A673 (cell line): ENCODE measurements around the gene ARHGAP6. TPM values are rescaled to one million over a fixed set of nuclear protein-coding genes. Genes with fewer than 3 reads are reported as not detected.

ENCODE experiments used
- BruUV-seq: library from RNA; stranded (reverse); fragments of 400-500 nt; replicated peaks from 2 replicates; lab custom pipeline; 2021; lab: Mats Ljungman, UMichigan
- CTCF ChIA-PET: fragments of 300-600 bp; sonication (Branson Sonifier 250); formaldehyde crosslinking; loops from one replicate; lab custom pipeline; 2022; ENCODE audit warnings: antibody characterized with exemption; lab: Charles Lee
- POLR2A ChIA-PET: fragments of 300-600 bp; sonication (Branson Sonifier 250); formaldehyde crosslinking; loops from one replicate; lab custom pipeline; 2022; ENCODE audit warnings: antibody characterized with exemption; ENCODE audit not compliant: low non-redundant PET; lab: Charles Lee
- DNase-seq: peaks from one replicate; pipeline ENCODE4 v3.0.0-alpha.2; 2015; ENCODE audit warnings: low spot score
- H3K27ac ChIP-seq: fragments of 200-600 bp; sonication (generic); 2 replicates; pipeline ENCODE4 v1.5.1; 2016; ENCODE audit warnings: mixed run types, low read depth, mild to moderate bottlenecking, mixed read lengths, antibody characterized with exemption, low read length; ENCODE audit not compliant: poor library complexity, severe bottlenecking
- H3K27me3 ChIP-seq: fragments of 200-600 bp; sonication (generic); replicated peaks from 2 replicates; pipeline ENCODE4 v1.6.1; 2017; ENCODE audit warnings: mixed run types, low read depth, mild to moderate bottlenecking, mixed read lengths, antibody characterized with exemption, low read length; ENCODE audit not compliant: insufficient read depth, poor library complexity
- H3K36me3 ChIP-seq: fragments of 200-600 bp; sonication (generic); 2 replicates; pipeline ENCODE4 v1.6.1; 2016; ENCODE audit warnings: mixed run types, mild to moderate bottlenecking, mixed read lengths, antibody characterized with exemption, low read length; ENCODE audit not compliant: insufficient read depth, poor library complexity, severe bottlenecking
- H3K4me1 ChIP-seq: fragments of 200-600 bp; sonication (generic); 2 replicates; pipeline ENCODE4 v1.6.1; 2017; ENCODE audit warnings: mixed run types, mild to moderate bottlenecking, mixed read lengths, antibody characterized with exemption, low read length; ENCODE audit not compliant: insufficient read depth, poor library complexity, severe bottlenecking
- H3K4me3 ChIP-seq: fragments of 200-600 bp; sonication (generic); 2 replicates; pipeline ENCODE4 v1.5.1; 2016; ENCODE audit warnings: low read depth, mixed run types, mild to moderate bottlenecking, mixed read lengths, low read length; ENCODE audit not compliant: poor library complexity, severe bottlenecking
- H3K9me3 ChIP-seq: fragments of 200-600 bp; sonication (generic); 2 replicates; pipeline ENCODE4 v1.6.1; 2016; ENCODE audit warnings: mixed run types, low read depth, mild to moderate bottlenecking, mixed read lengths, antibody characterized with exemption, low read length; ENCODE audit not compliant: poor library complexity, severe bottlenecking
- EZH2 ChIP-seq: fragments of 200-600 bp; sonication (generic); IDR thresholded peaks from 2 replicates; pipeline ENCODE4 v1.6.1; 2017; ENCODE audit warnings: borderline replicate concordance, low read depth, mild to moderate bottlenecking, mixed read lengths, antibody characterized with exemption, low read length; ENCODE audit not compliant: poor library complexity, severe bottlenecking
- intact Hi-C: fragments of 100-400 bp; cut with micrococcal nuclease; formaldehyde crosslinking; loops from one replicate; pipeline ENCODE4 v1.10.0; 2022; ENCODE audit not compliant: unreplicated experiment
- total RNA-seq: library from RNA; stranded (reverse); gene quantifications from 2 replicates; pipeline ENCODE4 v1.2.3, GENCODE V29; 2021
- TF ChIP-seq, protein P1 (sequence below): fragments of 300-800, 200-600 bp; sonication (generic); conservative IDR thresholded peaks from 2 replicates; pipeline ENCODE4 v1.5.1; 2017; ENCODE audit warnings: low read depth, mild to moderate bottlenecking, antibody characterized with exemption, low read length, moderate library complexity, mixed read lengths

ARHGAP6 gene
- total RNA-seq, 1 experiment from 2014 or later: not detected

GRCh38 chrX:11371106-11371505 is 294.6 kb downstream of the ARHGAP6 start:
- BruUV-seq: no TSS peak
- Histone ChIP-seq H3K9me3 (no peaks in the 10 kb centered on the region), H3K36me3 (no peaks in the 10 kb centered on the region), H3K4me3 (no peak overlapping the region), H3K27me3 (no peaks in the 10 kb centered on the region), H3K27ac (no peak overlapping the region), H3K4me1 (no peaks in the 10 kb centered on the region)
- POLR2A ChIA-PET: no interaction called here
- no peak for TF ChIP-seq EZH2
- intact Hi-C loops: no loop called here
- DNase-seq: no peak
- CTCF ChIA-PET: no interaction called here

GRCh38 chrX:11367609-11368430 is 297.9 kb downstream of the ARHGAP6 start:
- intact Hi-C loops: no loop called here
- TF ChIP-seq, protein P1, sequence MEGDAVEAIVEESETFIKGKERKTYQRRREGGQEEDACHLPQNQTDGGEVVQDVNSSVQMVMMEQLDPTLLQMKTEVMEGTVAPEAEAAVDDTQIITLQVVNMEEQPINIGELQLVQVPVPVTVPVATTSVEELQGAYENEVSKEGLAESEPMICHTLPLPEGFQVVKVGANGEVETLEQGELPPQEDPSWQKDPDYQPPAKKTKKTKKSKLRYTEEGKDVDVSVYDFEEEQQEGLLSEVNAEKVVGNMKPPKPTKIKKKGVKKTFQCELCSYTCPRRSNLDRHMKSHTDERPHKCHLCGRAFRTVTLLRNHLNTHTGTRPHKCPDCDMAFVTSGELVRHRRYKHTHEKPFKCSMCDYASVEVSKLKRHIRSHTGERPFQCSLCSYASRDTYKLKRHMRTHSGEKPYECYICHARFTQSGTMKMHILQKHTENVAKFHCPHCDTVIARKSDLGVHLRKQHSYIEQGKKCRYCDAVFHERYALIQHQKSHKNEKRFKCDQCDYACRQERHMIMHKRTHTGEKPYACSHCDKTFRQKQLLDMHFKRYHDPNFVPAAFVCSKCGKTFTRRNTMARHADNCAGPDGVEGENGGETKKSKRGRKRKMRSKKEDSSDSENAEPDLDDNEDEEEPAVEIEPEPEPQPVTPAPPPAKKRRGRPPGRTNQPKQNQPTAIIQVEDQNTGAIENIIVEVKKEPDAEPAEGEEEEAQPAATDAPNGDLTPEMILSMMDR: no peak
- TF ChIP-seq EZH2: no peak
- POLR2A ChIA-PET: no interaction called here
- Histone ChIP-seq H3K36me3 (no peaks in the 10 kb centered on the region), H3K9me3 (peaks cover 4% of the 10 kb centered on the region), H3K27me3 (no peaks in the 10 kb centered on the region), H3K4me3 (no peak overlapping the region), H3K4me1 (no peaks in the 10 kb centered on the region), H3K27ac (no peak overlapping the region)
- DNase-seq: no peak
- no TSS peak for BruUV-seq
- CTCF ChIA-PET: no interaction called here

DNA sequence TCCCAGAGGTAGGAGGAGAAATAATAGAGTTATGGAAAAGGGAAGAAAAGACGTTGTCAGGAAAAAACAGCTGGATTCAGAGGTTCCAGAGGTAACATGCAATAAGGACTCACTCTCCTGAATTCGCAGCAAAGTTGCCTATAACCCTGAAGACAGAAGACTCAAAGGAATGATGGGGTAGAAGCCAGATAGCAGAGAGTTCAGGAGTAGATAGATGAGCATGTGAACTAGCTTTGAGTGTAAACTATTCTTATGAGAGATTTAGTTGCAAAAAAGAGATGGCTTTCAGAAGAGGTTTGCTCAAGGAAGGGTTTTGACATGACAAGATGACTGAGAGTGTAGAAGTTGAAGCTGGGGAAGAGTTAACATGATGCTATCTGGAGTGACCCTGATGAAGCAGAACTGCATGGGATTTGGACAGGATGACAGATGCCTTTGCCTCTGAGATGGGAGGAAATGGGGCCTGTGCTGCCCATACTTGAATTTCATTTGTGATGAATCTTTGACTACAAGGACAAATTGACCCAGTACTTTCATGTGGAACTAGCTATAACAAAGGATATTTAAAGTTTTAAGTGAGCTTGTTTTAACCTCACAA is 298.6 kb downstream of the ARHGAP6 start:
- peaks cover 4% of the 10 kb centered on the region for H3K9me3 ChIP-seq
- POLR2A ChIA-PET: no interaction called here
- no peak overlapping the region for H3K27ac ChIP-seq
- CTCF ChIA-PET: no interaction called here
- DNase-seq: no peak
- no peaks in the 10 kb centered on the region for H3K4me1 ChIP-seq
- no peak overlapping the region for H3K4me3 ChIP-seq
- H3K27me3 ChIP-seq: no peaks in the 10 kb centered on the region
- no peak for TF ChIP-seq EZH2
- TF ChIP-seq, protein P1: no peak
- BruUV-seq: no TSS peak
- intact Hi-C loops: no loop called here
- H3K36me3 ChIP-seq: no peaks in the 10 kb centered on the region
